HepG2 (cell line): Measurements from ENCODE around the gene MYOM1. TPM values are rescaled to one million over a fixed set of nuclear protein-coding genes. Genes with fewer than 3 reads are reported as not detected.

ENCODE experiments used
- ARNTL ChIP-seq: sonication (generic); formaldehyde crosslinking; IDR thresholded peaks from 2 replicates; pipeline ENCODE4 v1.4.0; 2020; ENCODE audit warnings: mild to moderate bottlenecking, missing genetic modification reagents
- BRCA1 ChIP-seq: sonication (generic); formaldehyde crosslinking; IDR thresholded peaks from 2 replicates; pipeline ENCODE4 v1.4.0; 2020; ENCODE audit warnings: missing genetic modification reagents
- HOXD1 ChIP-seq: sonication (generic); formaldehyde crosslinking; IDR thresholded peaks from 2 replicates; pipeline ENCODE4 v1.5.0; 2020; ENCODE audit warnings: missing genetic modification reagents
- NFE2L2 ChIP-seq: fragments of 150-350 bp; IDR thresholded peaks from 2 replicates; pipeline ENCODE4 v1.6.1; 2014; ENCODE audit warnings: low read length
- NFIC ChIP-seq: IDR thresholded peaks from 2 replicates; pipeline ENCODE4 v1.6.1; 2012; ENCODE audit warnings: mild to moderate bottlenecking, low read length, inconsistent platforms
- NR2F1 ChIP-seq, 2 experiments: fragments of 450-650 bp in 1 of 2; formaldehyde crosslinking in 1 of 2; IDR thresholded peaks; 2 replicates each; pipeline versions ENCODE4 v1.5.0 to v1.6.1; 2016 to 2020; ENCODE audit warnings: mild to moderate bottlenecking in 1 of 2, missing compliant biosample characterization in 1 of 2, missing genetic modification reagents in 1 of 2, moderate library complexity in 1 of 2
- RNF2 ChIP-seq: fragments of 450-650 bp; conservative IDR thresholded peaks from 2 replicates; pipeline ENCODE4 v1.6.1; 2016; ENCODE audit warnings: low read depth
- SOX5 ChIP-seq: IDR thresholded peaks from 2 replicates; pipeline ENCODE4 v1.6.1; 2016; ENCODE audit warnings: borderline replicate concordance
- SPEN ChIP-seq: sonication (generic); formaldehyde crosslinking; IDR thresholded peaks from 2 replicates; pipeline ENCODE4 v1.5.1; 2020; ENCODE audit warnings: low read depth, mild to moderate bottlenecking, missing genetic modification reagents
- ZFAT ChIP-seq: sonication (generic); formaldehyde crosslinking; conservative IDR thresholded peaks from 2 replicates; pipeline ENCODE4 v1.8.1; 2023; ENCODE audit warnings: missing genetic modification reagents, inconsistent platforms
- ZNF329 ChIP-seq: sonication (generic); formaldehyde crosslinking; IDR thresholded peaks from 2 replicates; pipeline ENCODE4 v1.9.0; 2021; ENCODE audit warnings: low read depth, mild to moderate bottlenecking, missing genetic modification reagents
- ZNF337 ChIP-seq: sonication (generic); formaldehyde crosslinking; IDR thresholded peaks from 2 replicates; pipeline ENCODE4 v1.5.1; 2020; ENCODE audit warnings: missing genetic modification reagents, low read depth, mild to moderate bottlenecking, borderline replicate concordance
- ZNF569 ChIP-seq: sonication (generic); formaldehyde crosslinking; IDR thresholded peaks from 2 replicates; pipeline ENCODE4 v1.5.0; 2020; ENCODE audit warnings: mild to moderate bottlenecking, missing genetic modification reagents, moderate library complexity, borderline replicate concordance
- ZNF616 ChIP-seq: sonication (generic); formaldehyde crosslinking; IDR thresholded peaks from 2 replicates; pipeline ENCODE4 v1.5.0; 2020; ENCODE audit warnings: low read depth, mild to moderate bottlenecking, missing genetic modification reagents
- ZNF768 ChIP-seq: sonication (generic); formaldehyde crosslinking; IDR thresholded peaks from 2 replicates; pipeline ENCODE4 v1.4.0; 2020; ENCODE audit warnings: missing genetic modification reagents
- polyA plus RNA-seq, 8 experiments: library from polyadenylated mRNA; depleted of rRNA in 3 of 8; stranded (reverse) in 7 of 8; unstranded in 1 of 8; fragments of >200 nt; fragmentation: Illumina TruSeq in 4 of 8; extraction: Trizol in 4 of 8; gene quantifications; 2 replicates each; pipeline versions ENCODE4 v1.2.1 to v1.2.3, GENCODE V29; 2011 to 2016; ENCODE audit warnings: low read depth in 4 of 8, missing spikeins in 1 of 8, mixed read lengths in 1 of 8; ENCODE audit not compliant: insufficient read depth in 1 of 8
- total RNA-seq, 5 experiments: library from RNA; depleted of rRNA; stranded (reverse); fragments of >200 nt; fragmentation: Illumina TruSeq; extraction: Trizol; gene quantifications; 2 replicates each; pipeline ENCODE4 v1.2.3, GENCODE V29; 2016; ENCODE audit warnings: low read depth in 1 of 5
- TF ChIP-seq, protein P1 (sequence below): sonication (generic); formaldehyde crosslinking; IDR thresholded peaks from 2 replicates; pipeline ENCODE4 v1.5.0; 2020; ENCODE audit warnings: missing genetic modification reagents
- TF ChIP-seq, protein P2 (sequence below): sonication (generic); formaldehyde crosslinking; IDR thresholded peaks from 2 replicates; pipeline ENCODE4 v1.4.0; 2020; ENCODE audit warnings: missing genetic modification reagents, borderline replicate concordance
- TF ChIP-seq, protein P3 (sequence below): IDR thresholded peaks from 2 replicates; pipeline ENCODE4 v1.6.1; 2016; ENCODE audit warnings: mild to moderate bottlenecking, missing biosample characterization, missing genetic modification reagents
- TF ChIP-seq, protein P4 (sequence below): sonication (generic); formaldehyde crosslinking; IDR thresholded peaks from 2 replicates; pipeline ENCODE4 v1.5.0; 2020; ENCODE audit warnings: mild to moderate bottlenecking, missing genetic modification reagents, borderline replicate concordance

Gene MYOM1
- total and polyA plus RNA-seq, 2 of the 13 experiments (the other 11 are each of a cell fraction or from before 2014, with no cell fraction given) = 0.46 to 0.98 TPM

DNA sequence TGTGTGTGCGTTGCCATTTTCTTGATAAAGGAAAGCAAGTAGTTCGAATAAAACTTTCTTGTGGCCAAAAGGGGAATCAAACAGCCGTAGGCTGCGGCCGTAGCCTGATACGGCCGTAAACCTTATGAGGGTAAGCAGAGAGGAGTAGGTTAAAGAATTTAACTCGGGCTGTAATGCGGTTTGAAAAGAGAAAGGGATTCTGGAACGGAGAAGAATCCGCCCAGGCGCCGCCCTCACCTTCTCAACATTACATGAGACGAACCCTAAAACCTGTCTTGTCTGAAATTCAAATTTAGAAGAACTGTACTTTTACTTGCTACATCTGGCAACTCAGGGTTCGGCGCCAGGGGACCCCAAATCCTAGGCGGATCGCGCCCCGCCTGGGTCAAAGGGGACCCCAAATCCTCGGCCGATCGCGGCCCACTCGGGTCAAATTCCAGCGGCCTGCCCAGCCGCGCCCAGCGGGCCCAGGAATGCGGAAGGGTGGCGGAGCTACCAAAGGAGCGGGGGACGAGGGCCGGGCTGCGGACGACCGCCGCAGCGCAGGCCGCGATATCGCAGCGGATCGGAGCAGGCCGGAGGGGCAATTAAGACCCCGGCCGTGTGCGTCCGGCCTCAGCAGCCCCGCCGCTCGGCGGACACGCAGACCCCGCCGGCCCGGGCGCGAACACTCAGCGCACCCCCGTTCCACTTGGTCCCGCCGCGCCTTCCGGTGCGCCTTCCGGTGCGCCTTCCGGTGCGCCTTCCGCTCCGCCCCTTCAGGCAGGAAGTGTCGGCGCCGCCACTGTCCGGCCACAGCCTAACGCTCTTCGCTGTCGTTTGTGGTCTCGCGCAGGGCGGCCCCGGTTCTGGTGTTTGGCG, 41.8 kb upstream of the MYOM1 start, which contains the start of gene MYL12B (continued):
- TF ChIP-seq, protein P1, sequence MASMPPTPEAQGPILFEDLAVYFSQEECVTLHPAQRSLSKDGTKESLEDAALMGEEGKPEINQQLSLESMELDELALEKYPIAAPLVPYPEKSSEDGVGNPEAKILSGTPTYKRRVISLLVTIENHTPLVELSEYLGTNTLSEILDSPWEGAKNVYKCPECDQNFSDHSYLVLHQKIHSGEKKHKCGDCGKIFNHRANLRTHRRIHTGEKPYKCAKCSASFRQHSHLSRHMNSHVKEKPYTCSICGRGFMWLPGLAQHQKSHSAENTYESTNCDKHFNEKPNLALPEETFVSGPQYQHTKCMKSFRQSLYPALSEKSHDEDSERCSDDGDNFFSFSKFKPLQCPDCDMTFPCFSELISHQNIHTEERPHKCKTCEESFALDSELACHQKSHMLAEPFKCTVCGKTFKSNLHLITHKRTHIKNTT (CRISPR knock-in tag) = no peak
- TF ChIP-seq ZFAT (CRISPR knock-in tag) (peak; percentile 71; the same call in 1 of the 2 replicates), NFIC (no peak), SOX5 (CRISPR knock-in tag) (peak; percentile 46; the same call in 1 of the 2 replicates), NFE2L2 (no peak), ZNF569 (CRISPR knock-in tag) (no peak), ZNF337 (CRISPR knock-in tag) (no peak), SPEN (CRISPR knock-in tag) (peak; percentile 64; the same call in 1 of the 2 replicates), ZNF616 (0 out of 2 replicates have a peak, but pooled peaks have one; percentile 23), ZNF329 (CRISPR knock-in tag) (peak; percentile 47; the same call in 1 of the 2 replicates), RNF2 (peak; percentile 56; the same call in 1 of the 2 replicates), ZNF768 (0 out of 2 replicates have a peak, but pooled peaks have one; percentile 30), NR2F1 (CRISPR knock-in tag; IDR thresholded peaks at IDR 0.05) (peak; percentile 64 to 78), ARNTL (CRISPR knock-in tag) (peak; percentile 50; the same call in 1 of the 2 replicates), BRCA1 (CRISPR knock-in tag) (peak; percentile 67; the same call in 1 of the 2 replicates), HOXD1 (CRISPR knock-in tag) (peak; percentile 65; the same call in 1 of the 2 replicates)
- TF ChIP-seq, protein P2, sequence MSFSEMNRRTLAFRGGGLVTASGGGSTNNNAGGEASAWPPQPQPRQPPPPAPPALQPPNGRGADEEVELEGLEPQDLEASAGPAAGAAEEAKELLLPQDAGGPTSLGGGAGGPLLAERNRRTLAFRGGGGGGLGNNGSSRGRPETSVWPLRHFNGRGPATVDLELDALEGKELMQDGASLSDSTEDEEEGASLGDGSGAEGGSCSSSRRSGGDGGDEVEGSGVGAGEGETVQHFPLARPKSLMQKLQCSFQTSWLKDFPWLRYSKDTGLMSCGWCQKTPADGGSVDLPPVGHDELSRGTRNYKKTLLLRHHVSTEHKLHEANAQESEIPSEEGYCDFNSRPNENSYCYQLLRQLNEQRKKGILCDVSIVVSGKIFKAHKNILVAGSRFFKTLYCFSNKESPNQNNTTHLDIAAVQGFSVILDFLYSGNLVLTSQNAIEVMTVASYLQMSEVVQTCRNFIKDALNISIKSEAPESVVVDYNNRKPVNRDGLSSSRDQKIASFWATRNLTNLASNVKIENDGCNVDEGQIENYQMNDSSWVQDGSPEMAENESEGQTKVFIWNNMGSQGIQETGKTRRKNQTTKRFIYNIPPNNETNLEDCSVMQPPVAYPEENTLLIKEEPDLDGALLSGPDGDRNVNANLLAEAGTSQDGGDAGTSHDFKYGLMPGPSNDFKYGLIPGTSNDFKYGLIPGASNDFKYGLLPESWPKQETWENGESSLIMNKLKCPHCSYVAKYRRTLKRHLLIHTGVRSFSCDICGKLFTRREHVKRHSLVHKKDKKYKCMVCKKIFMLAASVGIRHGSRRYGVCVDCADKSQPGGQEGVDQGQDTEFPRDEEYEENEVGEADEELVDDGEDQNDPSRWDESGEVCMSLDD (CRISPR knock-in tag) = peak; percentile 100
- TF ChIP-seq, protein P3, sequence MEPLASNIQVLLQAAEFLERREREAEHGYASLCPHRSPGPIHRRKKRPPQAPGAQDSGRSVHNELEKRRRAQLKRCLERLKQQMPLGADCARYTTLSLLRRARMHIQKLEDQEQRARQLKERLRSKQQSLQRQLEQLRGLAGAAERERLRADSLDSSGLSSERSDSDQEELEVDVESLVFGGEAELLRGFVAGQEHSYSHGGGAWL (CRISPR knock-in tag) = peak; percentile 54
- TF ChIP-seq, protein P4, sequence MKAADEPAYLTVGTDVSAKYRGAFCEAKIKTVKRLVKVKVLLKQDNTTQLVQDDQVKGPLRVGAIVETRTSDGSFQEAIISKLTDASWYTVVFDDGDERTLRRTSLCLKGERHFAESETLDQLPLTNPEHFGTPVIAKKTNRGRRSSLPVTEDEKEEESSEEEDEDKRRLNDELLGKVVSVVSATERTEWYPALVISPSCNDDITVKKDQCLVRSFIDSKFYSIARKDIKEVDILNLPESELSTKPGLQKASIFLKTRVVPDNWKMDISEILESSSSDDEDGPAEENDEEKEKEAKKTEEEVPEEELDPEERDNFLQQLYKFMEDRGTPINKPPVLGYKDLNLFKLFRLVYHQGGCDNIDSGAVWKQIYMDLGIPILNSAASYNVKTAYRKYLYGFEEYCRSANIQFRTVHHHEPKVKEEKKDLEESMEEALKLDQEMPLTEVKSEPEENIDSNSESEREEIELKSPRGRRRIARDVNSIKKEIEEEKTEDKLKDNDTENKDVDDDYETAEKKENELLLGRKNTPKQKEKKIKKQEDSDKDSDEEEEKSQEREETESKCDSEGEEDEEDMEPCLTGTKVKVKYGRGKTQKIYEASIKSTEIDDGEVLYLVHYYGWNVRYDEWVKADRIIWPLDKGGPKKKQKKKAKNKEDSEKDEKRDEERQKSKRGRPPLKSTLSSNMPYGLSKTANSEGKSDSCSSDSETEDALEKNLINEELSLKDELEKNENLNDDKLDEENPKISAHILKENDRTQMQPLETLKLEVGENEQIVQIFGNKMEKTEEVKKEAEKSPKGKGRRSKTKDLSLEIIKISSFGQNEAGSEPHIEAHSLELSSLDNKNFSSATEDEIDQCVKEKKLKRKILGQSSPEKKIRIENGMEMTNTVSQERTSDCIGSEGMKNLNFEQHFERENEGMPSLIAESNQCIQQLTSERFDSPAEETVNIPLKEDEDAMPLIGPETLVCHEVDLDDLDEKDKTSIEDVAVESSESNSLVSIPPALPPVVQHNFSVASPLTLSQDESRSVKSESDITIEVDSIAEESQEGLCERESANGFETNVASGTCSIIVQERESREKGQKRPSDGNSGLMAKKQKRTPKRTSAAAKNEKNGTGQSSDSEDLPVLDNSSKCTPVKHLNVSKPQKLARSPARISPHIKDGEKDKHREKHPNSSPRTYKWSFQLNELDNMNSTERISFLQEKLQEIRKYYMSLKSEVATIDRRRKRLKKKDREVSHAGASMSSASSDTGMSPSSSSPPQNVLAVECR (CRISPR knock-in tag) = peak; percentile 97
